Measurements from ENCODE around the gene RAP1GAP2.

DNA sequence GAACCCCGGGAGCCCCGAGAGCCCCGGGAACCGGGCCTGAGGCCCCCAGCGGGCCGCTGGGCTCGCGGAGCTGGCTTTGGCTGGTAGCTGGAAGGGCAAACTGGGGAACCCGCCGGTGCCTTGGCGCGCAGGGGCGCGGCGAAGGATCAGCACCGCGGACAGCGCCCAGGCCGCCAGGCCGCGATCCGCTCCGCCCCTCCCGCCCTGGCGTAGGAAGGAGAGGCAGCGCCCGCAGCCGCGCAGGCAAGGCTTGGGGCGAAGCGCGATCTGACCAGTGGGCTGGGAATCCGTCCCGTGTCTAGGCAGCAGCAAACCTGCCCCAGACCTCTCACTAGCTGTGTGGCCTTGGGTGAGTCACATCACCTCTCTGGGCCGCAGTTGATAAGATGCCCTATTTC, 46.5 kb upstream of the RAP1GAP2 start:
- no peak for TF ChIP-seq EZH2 (optimal IDR thresholded peaks at IDR 0.05; ENCODE audit: low read depth, low read length)
- TF ChIP-seq, protein P1, sequence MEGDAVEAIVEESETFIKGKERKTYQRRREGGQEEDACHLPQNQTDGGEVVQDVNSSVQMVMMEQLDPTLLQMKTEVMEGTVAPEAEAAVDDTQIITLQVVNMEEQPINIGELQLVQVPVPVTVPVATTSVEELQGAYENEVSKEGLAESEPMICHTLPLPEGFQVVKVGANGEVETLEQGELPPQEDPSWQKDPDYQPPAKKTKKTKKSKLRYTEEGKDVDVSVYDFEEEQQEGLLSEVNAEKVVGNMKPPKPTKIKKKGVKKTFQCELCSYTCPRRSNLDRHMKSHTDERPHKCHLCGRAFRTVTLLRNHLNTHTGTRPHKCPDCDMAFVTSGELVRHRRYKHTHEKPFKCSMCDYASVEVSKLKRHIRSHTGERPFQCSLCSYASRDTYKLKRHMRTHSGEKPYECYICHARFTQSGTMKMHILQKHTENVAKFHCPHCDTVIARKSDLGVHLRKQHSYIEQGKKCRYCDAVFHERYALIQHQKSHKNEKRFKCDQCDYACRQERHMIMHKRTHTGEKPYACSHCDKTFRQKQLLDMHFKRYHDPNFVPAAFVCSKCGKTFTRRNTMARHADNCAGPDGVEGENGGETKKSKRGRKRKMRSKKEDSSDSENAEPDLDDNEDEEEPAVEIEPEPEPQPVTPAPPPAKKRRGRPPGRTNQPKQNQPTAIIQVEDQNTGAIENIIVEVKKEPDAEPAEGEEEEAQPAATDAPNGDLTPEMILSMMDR (IDR thresholded peaks at IDR 0.05; ENCODE audit: low read length) = no peak

Data from MM.1S (cell line).